Liver (tissue), 9 donors: ENCODE data around the gene FOXC2. TPM values are rescaled to one million over a fixed set of nuclear protein-coding genes. Genes with fewer than 3 reads are reported as not detected.

ENCODE experiments used
- DNase-seq: peaks from one replicate; pipeline ENCODE4 v3.0.0-alpha.2; 2017; ENCODE audit warnings: low spot score
- H3K27ac ChIP-seq, 2 donors: one replicate each; pipeline ENCODE4 v1.7.0; 2013; ENCODE audit warnings: inconsistent platforms in 2 of 2, low read length in 2 of 2, control low read depth in 1 of 2, low read depth in 1 of 2, mild to moderate bottlenecking in 1 of 2
- H3K27me3 ChIP-seq, 4 donors: one replicate each; pipeline versions ENCODE4 v1.6.1 to v1.7.0; 2013; ENCODE audit warnings: low read length in 3 of 4, inconsistent platforms in 1 of 4, mild to moderate bottlenecking in 1 of 4, moderate library complexity in 1 of 4; ENCODE audit not compliant: control insufficient read depth in 4 of 4, insufficient read depth in 4 of 4
- H3K36me3 ChIP-seq, 4 donors: one replicate each; pipeline versions ENCODE4 v1.6.1 to v1.7.0; 2013; ENCODE audit warnings: low read length in 3 of 4, mild to moderate bottlenecking in 3 of 4, low read depth in 1 of 4, moderate library complexity in 1 of 4; ENCODE audit not compliant: control insufficient read depth in 4 of 4, insufficient read depth in 3 of 4
- H3K4me1 ChIP-seq, 4 donors: one replicate each; pipeline versions ENCODE4 v1.6.1 to v1.7.0; 2013; ENCODE audit warnings: low read length in 3 of 4, mild to moderate bottlenecking in 3 of 4, moderate library complexity in 1 of 4; ENCODE audit not compliant: control insufficient read depth in 4 of 4, insufficient read depth in 4 of 4
- H3K4me3 ChIP-seq, 3 donors: one replicate each; pipeline versions ENCODE4 v1.6.1 to v1.7.0; 2013; ENCODE audit warnings: low read length in 3 of 3, control low read depth in 1 of 3, low read depth in 1 of 3, mild to moderate bottlenecking in 1 of 3
- H3K9ac ChIP-seq, 2 donors: one replicate each; pipeline ENCODE4 v1.7.0; 2013; ENCODE audit warnings: low read length in 2 of 2, mild to moderate bottlenecking in 2 of 2, moderate library complexity in 2 of 2, control low read depth in 1 of 2, low read depth in 1 of 2
- H3K9me3 ChIP-seq, 4 donors: one replicate each; pipeline versions ENCODE4 v1.6.1 to v1.7.0; 2013; ENCODE audit warnings: low read length in 3 of 4; ENCODE audit not compliant: control insufficient read depth in 4 of 4
- CTCF ChIP-seq: fragments of 150-350 bp; IDR thresholded peaks from 2 replicates; pipeline ENCODE4 v1.5.1; 2017; ENCODE audit warnings: improper control_type of control experiment, low read depth, low read length; ENCODE audit not compliant: missing input control
- EGR1 ChIP-seq, 2 donors: IDR thresholded peaks; 2 replicates each; pipeline ENCODE4 v1.6.1; 2016 to 2018; ENCODE audit warnings: antibody characterized with exemption in 2 of 2, low read depth in 2 of 2
- FOXA1 ChIP-seq: IDR thresholded peaks from 2 replicates; pipeline ENCODE4 v1.6.1; 2016; ENCODE audit warnings: antibody characterized with exemption
- FOXA2 ChIP-seq: IDR thresholded peaks from 2 replicates; pipeline ENCODE4 v1.6.1; 2016; ENCODE audit warnings: antibody characterized with exemption
- GABPA ChIP-seq, 2 donors: IDR thresholded peaks in 1 of 2; conservative IDR thresholded peaks in 1 of 2; 2 replicates each; pipeline ENCODE4 v1.6.1; 2016; ENCODE audit warnings: antibody characterized with exemption in 2 of 2, mild to moderate bottlenecking in 1 of 2, moderate library complexity in 1 of 2
- HNF4A ChIP-seq, 2 donors: conservative IDR thresholded peaks; 2 replicates each; pipeline ENCODE4 v1.6.1; 2016; ENCODE audit warnings: antibody characterized with exemption in 2 of 2, mild to moderate bottlenecking in 2 of 2
- HNF4G ChIP-seq: IDR thresholded peaks from 2 replicates; pipeline ENCODE4 v1.6.1; 2016; ENCODE audit warnings: antibody characterized with exemption
- JUND ChIP-seq, 2 donors: IDR thresholded peaks; 2 replicates each; pipeline ENCODE4 v1.6.1; 2016; ENCODE audit warnings: antibody characterized with exemption in 2 of 2
- NR2F2 ChIP-seq: IDR thresholded peaks from 2 replicates; pipeline ENCODE4 v1.6.1; 2016; ENCODE audit warnings: antibody characterized with exemption
- RAD21 ChIP-seq, 2 donors: IDR thresholded peaks; 2 replicates each; pipeline ENCODE4 v1.6.1; 2016; ENCODE audit warnings: antibody characterized with exemption in 2 of 2, mild to moderate bottlenecking in 2 of 2
- REST ChIP-seq: IDR thresholded peaks from 2 replicates; pipeline ENCODE4 v1.6.1; 2016; ENCODE audit warnings: antibody characterized with exemption, mild to moderate bottlenecking
- RXRA ChIP-seq, 2 donors: IDR thresholded peaks; 2 replicates each; pipeline ENCODE4 v1.6.1; 2017 to 2018; ENCODE audit warnings: antibody characterized with exemption in 2 of 2, mild to moderate bottlenecking in 1 of 2
- SP1 ChIP-seq: IDR thresholded peaks from 2 replicates; pipeline ENCODE4 v1.6.1; 2018; ENCODE audit warnings: antibody characterized with exemption, mild to moderate bottlenecking
- TAF1 ChIP-seq: conservative IDR thresholded peaks from 2 replicates; pipeline ENCODE4 v1.6.1; 2016; ENCODE audit warnings: antibody characterized with exemption, mild to moderate bottlenecking
- YY1 ChIP-seq: IDR thresholded peaks from 2 replicates; pipeline ENCODE4 v1.6.1; 2016; ENCODE audit warnings: antibody characterized with exemption, mild to moderate bottlenecking
- ZBTB33 ChIP-seq: IDR thresholded peaks from 2 replicates; pipeline ENCODE4 v1.6.1; 2016; ENCODE audit warnings: antibody characterized with exemption
- WGBS: extraction: QIAGEN DNeasy Blood & Tissue Kit; methylation state at CpG from one replicate; pipeline ENCODE4 v1.1.7; 2013; 5-methylcytosine and 5-hydroxymethylcytosine counted together
- polyA plus RNA-seq, 2 donors: library from polyadenylated mRNA; stranded (reverse) in 1 of 2; unstranded in 1 of 2; fragments of 200-250 nt in 1 of 2; fragments of >200 nt in 1 of 2; fragmentation: Nextera tagmentation in 1 of 2; extraction: Ambion mirVana in 1 of 2; gene quantifications; one replicate each; pipeline versions ENCODE4 v1.2.1 to v1.2.3, GENCODE V29; 2013 to 2015
- total RNA-seq, 2 donors: library from RNA; depleted of rRNA; stranded (reverse); fragments of >200 nt; gene quantifications; one replicate each; pipeline ENCODE4 v1.2.3, GENCODE V29; 2014
- TF ChIP-seq, protein P1 (sequence below): IDR thresholded peaks from 2 replicates; pipeline ENCODE4 v1.6.1; 2016; ENCODE audit warnings: antibody characterized with exemption
- TF ChIP-seq, protein P2 (sequence below): IDR thresholded peaks from 2 replicates; pipeline ENCODE4 v1.6.1; 2016; ENCODE audit warnings: antibody characterized with exemption
- donor health status: healthy.
- donor health status: healthy.
- donor health status: healthy.
- donor health status: healthy.
- donor health status: healthy.

FOXC2 gene
- total and polyA plus RNA-seq, 4 donors = 0.03 to 0.09 (median 0.08) TPM; not detected in 1

GRCh38 chr16:86531641-86532525, 34.7 kb upstream of the FOXC2 start:
- Histone ChIP-seq H3K36me3 (peaks cover 0 to 14% (median 7%) of the 10 kb centered on the region in 4 donors), H3K9ac (no peak overlapping the region), H3K4me1 (no peaks in the 10 kb centered on the region), H3K9me3 (no peaks in the 10 kb centered on the region), H3K27me3 (no peaks in the 10 kb centered on the region), H3K4me3 (no peak overlapping the region), H3K27ac (no peak overlapping the region)
- 94% methylated on average over 49 of the region's 49 CpGs for WGBS
- TF ChIP-seq HNF4G = no peak
- TF ChIP-seq EGR1 (IDR thresholded peaks at IDR 0.05; ENCODE audit: low read depth in 2 of 2) = no peak
- TF ChIP-seq, protein P1, sequence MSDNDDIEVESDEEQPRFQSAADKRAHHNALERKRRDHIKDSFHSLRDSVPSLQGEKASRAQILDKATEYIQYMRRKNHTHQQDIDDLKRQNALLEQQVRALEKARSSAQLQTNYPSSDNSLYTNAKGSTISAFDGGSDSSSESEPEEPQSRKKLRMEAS = no peak
- no peak for TF ChIP-seq FOXA2
- TF ChIP-seq REST = no peak
- TF ChIP-seq, protein P2, sequence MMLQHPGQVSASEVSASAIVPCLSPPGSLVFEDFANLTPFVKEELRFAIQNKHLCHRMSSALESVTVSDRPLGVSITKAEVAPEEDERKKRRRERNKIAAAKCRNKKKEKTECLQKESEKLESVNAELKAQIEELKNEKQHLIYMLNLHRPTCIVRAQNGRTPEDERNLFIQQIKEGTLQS = no peak
- DNase-seq = no peak

- TF ChIP-seq RXRA (IDR thresholded peaks at IDR 0.05) = no peak
- TF ChIP-seq CTCF = no peak
- no peak for TF ChIP-seq YY1
- no peak for TF ChIP-seq NR2F2
- no peak for TF ChIP-seq HNF4A (conservative IDR thresholded peaks at IDR 0.05)
- TF ChIP-seq JUND (IDR thresholded peaks at IDR 0.05) = no peak
- TF ChIP-seq, protein P2 = no peak
- TF ChIP-seq TAF1 = no peak
- no peak for TF ChIP-seq FOXA2
- no peak for TF ChIP-seq GABPA (IDR thresholded peaks at IDR 0.05 in 1 of 2, conservative IDR thresholded peaks at IDR 0.05 in 1 of 2)
- TF ChIP-seq ZBTB33 = no peak
- TF ChIP-seq FOXA1 = no peak
- no peak for TF ChIP-seq HNF4G
- TF ChIP-seq SP1 = no peak
- no peak for TF ChIP-seq EGR1 (IDR thresholded peaks at IDR 0.05; ENCODE audit: low read depth in 2 of 2)
- TF ChIP-seq, protein P1 = no peak
- TF ChIP-seq RAD21 (IDR thresholded peaks at IDR 0.05) = no peak
- TF ChIP-seq REST = no peak
- no peaks in the 10 kb centered on the region for H3K9me3 ChIP-seq
- H3K27me3 ChIP-seq = no peaks in the 10 kb centered on the region
- H3K4me1 ChIP-seq = no peaks in the 10 kb centered on the region
- 96% methylated on average over 7 of the region's 7 CpGs for WGBS
- no peak for DNase-seq
- peaks cover 0 to 15% (median 8%) of the 10 kb centered on the region in 4 donors for H3K36me3 ChIP-seq
- no peak overlapping the region for H3K27ac ChIP-seq
- no peak overlapping the region for H3K9ac ChIP-seq
- no peak overlapping the region for H3K4me3 ChIP-seq
These were observed 34.2 kb upstream of the FOXC2 start for GRCh38 chr16:86532526-86532815.
